WTC11 (cell line): ENCODE data around the gene ORAI2. TPM values are rescaled to one million over a fixed set of nuclear protein-coding genes. Genes with fewer than 3 reads are reported as not detected.

Source experiments
- ATAC-seq: fragments of 200-7000 bp; cut with Tn5 transposase; 2 replicates; pipeline ENCODE4 v1.10.0; 2021; ENCODE audit warnings: mild to moderate bottlenecking, moderate library complexity
- CTCF ChIA-PET: fragments of 300-600 bp; sonication (Branson Sonifier 250); formaldehyde crosslinking; loops from one replicate; lab custom pipeline; 2021; ENCODE audit warnings: antibody characterized with exemption; lab: Charles Lee
- POLR2A ChIA-PET: fragments of 350-600 bp; sonication (Branson Sonifier 250); formaldehyde crosslinking; loops from one replicate; lab custom pipeline; 2021; ENCODE audit warnings: antibody characterized with exemption; lab: Charles Lee
- DNase-seq: peaks from one replicate; pipeline ENCODE4 v3.0.0; 2021; ENCODE audit warnings: low spot score
- H3K27ac Mint-ChIP-seq: 2 replicates; pipeline ENCODE4 v1.8.0; 2021; ENCODE audit warnings: mixed read lengths
- H3K27me3 Mint-ChIP-seq: 2 replicates; pipeline ENCODE4 v1.8.0; 2021; ENCODE audit warnings: low read depth, mild to moderate bottlenecking, moderate library complexity, mixed read lengths
- H3K36me3 Mint-ChIP-seq: 2 replicates; pipeline ENCODE4 v1.8.0; 2021; ENCODE audit warnings: mixed read lengths
- H3K4me1 Mint-ChIP-seq: 2 replicates; pipeline ENCODE4 v1.8.0; 2022; ENCODE audit warnings: mixed read lengths
- H3K4me3 Mint-ChIP-seq: 2 replicates; pipeline ENCODE4 v1.8.0; 2021; ENCODE audit warnings: mild to moderate bottlenecking, moderate library complexity, mixed read lengths
- H3K9me3 Mint-ChIP-seq: 2 replicates; pipeline ENCODE4 v1.8.0; 2021; ENCODE audit warnings: mixed read lengths
- FOXK1 ChIP-seq: sonication (generic); formaldehyde crosslinking; IDR thresholded peaks from 2 replicates; pipeline ENCODE4 v1.8.0; 2022; ENCODE audit warnings: mild to moderate bottlenecking, moderate library complexity, missing genetic modification reagents
- JAZF1 ChIP-seq: fragments of 250-450 bp; sonication (Bioruptor Pico); IDR thresholded peaks from 2 replicates; pipeline ENCODE4 v1.9.0; 2021; ENCODE audit warnings: moderate library complexity, mild to moderate bottlenecking, inconsistent platforms
- KAT7 ChIP-seq: sonication (generic); formaldehyde crosslinking; IDR thresholded peaks from 2 replicates; pipeline ENCODE4 v1.8.1; 2023; ENCODE audit warnings: missing genetic modification reagents, mild to moderate bottlenecking, borderline replicate concordance
- NR2C2 ChIP-seq: sonication (generic); formaldehyde crosslinking; IDR thresholded peaks from 2 replicates; pipeline ENCODE4 v1.8.0; 2022; ENCODE audit warnings: mild to moderate bottlenecking, missing genetic modification reagents
- OVOL2 ChIP-seq: fragments of 250-450 bp; sonication (Bioruptor Pico); IDR thresholded peaks from 2 replicates; pipeline ENCODE4 v1.9.0; 2021; ENCODE audit warnings: mild to moderate bottlenecking, borderline replicate concordance
- PRRX2 ChIP-seq: fragments of 250-450 bp; sonication (Bioruptor Pico); IDR thresholded peaks from 2 replicates; pipeline ENCODE4 v1.8.0; 2021; ENCODE audit warnings: mild to moderate bottlenecking
- SP1 ChIP-seq: sonication (generic); formaldehyde crosslinking; conservative IDR thresholded peaks from 2 replicates; pipeline ENCODE4 v1.8.1; 2022; ENCODE audit warnings: missing genetic modification reagents
- TEAD1 ChIP-seq: sonication (generic); formaldehyde crosslinking; IDR thresholded peaks from 2 replicates; pipeline ENCODE4 v1.8.0; 2022; ENCODE audit warnings: mild to moderate bottlenecking, missing genetic modification reagents
- TEAD4 ChIP-seq: sonication (generic); formaldehyde crosslinking; IDR thresholded peaks from 2 replicates; pipeline ENCODE4 v1.8.0; 2022; ENCODE audit warnings: mild to moderate bottlenecking, missing genetic modification reagents
- ZNF121 ChIP-seq: sonication (generic); formaldehyde crosslinking; IDR thresholded peaks from 2 replicates; pipeline ENCODE4 v1.8.0; 2023; ENCODE audit warnings: missing genetic modification reagents
- ZNF219 ChIP-seq: sonication (generic); formaldehyde crosslinking; IDR thresholded peaks from 2 replicates; pipeline ENCODE4 v1.8.0; 2023; ENCODE audit warnings: missing genetic modification reagents, mild to moderate bottlenecking, borderline replicate concordance
- total RNA-seq: library from RNA; stranded (reverse); gene quantifications from 3 replicates; pipeline ENCODE4 v1.2.3, GENCODE V29; 2021
- TF ChIP-seq, protein P1 (sequence below): sonication (generic); formaldehyde crosslinking; IDR thresholded peaks from 2 replicates; pipeline ENCODE4 v1.8.1; 2023; ENCODE audit warnings: mild to moderate bottlenecking, moderate library complexity, missing genetic modification reagents
- TF ChIP-seq, protein P2 (sequence below): sonication (generic); formaldehyde crosslinking; IDR thresholded peaks from 2 replicates; pipeline ENCODE4 v1.8.1; 2022; ENCODE audit warnings: mild to moderate bottlenecking, moderate library complexity, missing genetic modification reagents
- TF ChIP-seq, protein P3 (sequence below): sonication (generic); formaldehyde crosslinking; IDR thresholded peaks from 2 replicates; pipeline ENCODE4 v1.8.0; 2023; ENCODE audit warnings: mild to moderate bottlenecking, missing genetic modification reagents
- TF ChIP-seq, protein P4 (sequence below): sonication (generic); formaldehyde crosslinking; IDR thresholded peaks from 2 replicates; pipeline ENCODE4 v1.8.1; 2022; ENCODE audit warnings: low read depth, missing genetic modification reagents, borderline replicate concordance
- TF ChIP-seq, protein P5 (sequence below): sonication (generic); formaldehyde crosslinking; IDR thresholded peaks from 2 replicates; pipeline ENCODE4 v1.8.1; 2022; ENCODE audit warnings: missing genetic modification reagents, borderline replicate concordance

ORAI2 gene
- total RNA-seq, 1 experiment from 2014 or later: 22.2 TPM

DNA sequence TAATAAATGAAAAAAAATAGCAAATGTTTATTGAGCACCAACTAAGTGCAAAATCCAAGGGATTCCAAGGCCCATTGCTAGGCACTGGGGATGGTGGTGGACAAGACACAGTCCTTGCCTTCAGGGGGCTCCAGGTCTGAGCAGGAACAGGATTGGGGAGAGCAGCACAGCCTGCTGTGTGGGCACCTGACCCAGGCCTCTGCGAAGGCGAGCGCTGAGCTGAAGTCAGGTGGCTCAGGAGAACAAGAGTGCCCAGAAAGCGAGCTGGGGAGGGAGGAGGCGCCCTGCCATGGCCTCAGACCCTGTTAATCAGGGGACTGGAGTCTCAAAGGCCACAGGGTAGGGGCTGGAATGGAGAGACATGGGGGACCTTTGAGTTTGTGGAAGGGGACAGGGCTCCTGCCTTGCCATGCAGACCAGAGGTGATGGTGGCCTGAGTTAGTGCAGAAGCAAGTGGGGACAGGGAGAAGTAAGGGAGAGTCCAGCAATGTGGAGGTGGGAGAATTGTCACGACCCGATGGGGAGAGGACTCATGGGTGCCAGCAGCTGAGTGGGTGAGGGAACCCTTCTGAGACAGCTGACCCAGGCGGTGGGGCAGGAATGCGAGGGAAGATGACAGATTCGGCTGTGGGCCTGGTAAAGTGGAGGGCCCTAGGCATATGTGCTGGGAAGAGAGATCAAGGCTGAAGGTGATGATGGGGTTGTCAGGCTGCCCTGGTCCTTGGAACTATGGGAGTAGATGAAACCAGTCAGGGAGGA lies 4.1 kb upstream of the ORAI2 start (continued):
- TF ChIP-seq, protein P1, sequence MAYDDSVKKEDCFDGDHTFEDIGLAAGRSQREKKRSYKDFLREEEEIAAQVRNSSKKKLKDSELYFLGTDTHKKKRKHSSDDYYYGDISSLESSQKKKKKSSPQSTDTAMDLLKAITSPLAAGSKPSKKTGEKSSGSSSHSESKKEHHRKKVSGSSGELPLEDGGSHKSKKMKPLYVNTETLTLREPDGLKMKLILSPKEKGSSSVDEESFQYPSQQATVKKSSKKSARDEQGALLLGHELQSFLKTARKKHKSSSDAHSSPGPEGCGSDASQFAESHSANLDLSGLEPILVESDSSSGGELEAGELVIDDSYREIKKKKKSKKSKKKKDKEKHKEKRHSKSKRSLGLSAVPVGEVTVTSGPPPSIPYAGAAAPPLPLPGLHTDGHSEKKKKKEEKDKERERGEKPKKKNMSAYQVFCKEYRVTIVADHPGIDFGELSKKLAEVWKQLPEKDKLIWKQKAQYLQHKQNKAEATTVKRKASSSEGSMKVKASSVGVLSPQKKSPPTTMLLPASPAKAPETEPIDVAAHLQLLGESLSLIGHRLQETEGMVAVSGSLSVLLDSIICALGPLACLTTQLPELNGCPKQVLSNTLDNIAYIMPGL (CRISPR knock-in tag): no peak
- TF ChIP-seq SP1 (CRISPR knock-in tag) (no peak), TEAD4 (CRISPR knock-in tag) (no peak), OVOL2 (no peak), NR2C2 (no peak)
- TF ChIP-seq, protein P2, sequence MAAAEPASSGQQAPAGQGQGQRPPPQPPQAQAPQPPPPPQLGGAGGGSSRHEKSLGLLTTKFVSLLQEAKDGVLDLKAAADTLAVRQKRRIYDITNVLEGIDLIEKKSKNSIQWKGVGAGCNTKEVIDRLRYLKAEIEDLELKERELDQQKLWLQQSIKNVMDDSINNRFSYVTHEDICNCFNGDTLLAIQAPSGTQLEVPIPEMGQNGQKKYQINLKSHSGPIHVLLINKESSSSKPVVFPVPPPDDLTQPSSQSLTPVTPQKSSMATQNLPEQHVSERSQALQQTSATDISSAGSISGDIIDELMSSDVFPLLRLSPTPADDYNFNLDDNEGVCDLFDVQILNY (CRISPR knock-in tag): no peak
- TF ChIP-seq, protein P3, sequence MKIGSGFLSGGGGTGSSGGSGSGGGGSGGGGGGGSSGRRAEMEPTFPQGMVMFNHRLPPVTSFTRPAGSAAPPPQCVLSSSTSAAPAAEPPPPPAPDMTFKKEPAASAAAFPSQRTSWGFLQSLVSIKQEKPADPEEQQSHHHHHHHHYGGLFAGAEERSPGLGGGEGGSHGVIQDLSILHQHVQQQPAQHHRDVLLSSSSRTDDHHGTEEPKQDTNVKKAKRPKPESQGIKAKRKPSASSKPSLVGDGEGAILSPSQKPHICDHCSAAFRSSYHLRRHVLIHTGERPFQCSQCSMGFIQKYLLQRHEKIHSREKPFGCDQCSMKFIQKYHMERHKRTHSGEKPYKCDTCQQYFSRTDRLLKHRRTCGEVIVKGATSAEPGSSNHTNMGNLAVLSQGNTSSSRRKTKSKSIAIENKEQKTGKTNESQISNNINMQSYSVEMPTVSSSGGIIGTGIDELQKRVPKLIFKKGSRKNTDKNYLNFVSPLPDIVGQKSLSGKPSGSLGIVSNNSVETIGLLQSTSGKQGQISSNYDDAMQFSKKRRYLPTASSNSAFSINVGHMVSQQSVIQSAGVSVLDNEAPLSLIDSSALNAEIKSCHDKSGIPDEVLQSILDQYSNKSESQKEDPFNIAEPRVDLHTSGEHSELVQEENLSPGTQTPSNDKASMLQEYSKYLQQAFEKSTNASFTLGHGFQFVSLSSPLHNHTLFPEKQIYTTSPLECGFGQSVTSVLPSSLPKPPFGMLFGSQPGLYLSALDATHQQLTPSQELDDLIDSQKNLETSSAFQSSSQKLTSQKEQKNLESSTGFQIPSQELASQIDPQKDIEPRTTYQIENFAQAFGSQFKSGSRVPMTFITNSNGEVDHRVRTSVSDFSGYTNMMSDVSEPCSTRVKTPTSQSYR (CRISPR knock-in tag): no peak

DNA sequence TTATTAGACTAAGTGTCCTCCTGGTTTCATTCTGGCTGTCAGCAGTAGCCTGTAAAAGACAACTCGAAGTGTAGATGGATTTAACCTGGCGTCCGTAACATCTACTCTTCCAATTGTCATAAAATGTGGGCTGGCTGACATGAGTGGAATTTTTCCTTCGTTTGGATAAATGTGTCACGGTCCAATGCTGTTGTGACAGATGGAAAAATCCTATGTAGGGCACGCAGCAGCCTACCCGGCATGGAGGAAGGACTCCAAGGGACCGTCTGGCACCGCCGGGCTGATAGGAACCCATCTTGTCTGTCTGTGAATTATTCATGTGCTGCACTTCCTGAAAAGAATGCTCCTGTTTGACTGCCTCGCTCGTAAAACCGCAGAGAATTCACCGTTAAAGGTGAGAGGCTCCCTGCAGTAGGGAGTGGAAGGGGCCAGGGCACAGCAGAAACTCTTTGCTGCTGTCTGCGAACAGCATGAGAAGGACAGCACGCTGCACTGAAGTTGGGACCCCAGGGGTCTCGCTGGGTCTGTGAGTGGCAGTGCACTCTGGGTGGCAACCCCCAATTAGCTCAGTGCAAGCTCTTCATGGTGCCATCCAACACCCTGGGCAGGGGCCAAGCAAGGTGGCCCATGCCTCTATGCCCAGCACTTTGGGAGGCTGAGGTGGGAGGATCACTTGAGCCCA lies 1.6 kb upstream of the ORAI2 start:
- ATAC-seq: no peak
- no peaks in the 10 kb centered on the region for H3K27me3 Mint-ChIP-seq
- H3K27ac Mint-ChIP-seq: peak overlapping the region; percentile 70; the same call in 1 of the 2 replicates
- peaks cover 4% of the 10 kb centered on the region; the same call in 1 of the 2 replicates for H3K36me3 Mint-ChIP-seq
- ChIA-PET CTCF (interaction anchor here (5.3 kb wide), 1 partner anchor 27 kb away, joined by 21 read pairs; no protein-coding TSS in a partner anchor), POLR2A (interaction anchor here (1.0 kb wide), 1 partner anchor 10 kb away, joined by 3 read pairs; no protein-coding TSS in a partner anchor)
- H3K4me3 Mint-ChIP-seq: peak overlapping the region; percentile 75
- DNase-seq: no peak
- no peak for TF ChIP-seq TEAD1 (CRISPR knock-in tag)
- 0 out of 2 replicates have a peak, but pooled peaks have one; percentile 29 for TF ChIP-seq ZNF121 (CRISPR knock-in tag)
- TF ChIP-seq KAT7: no peak
- TF ChIP-seq, protein P4, sequence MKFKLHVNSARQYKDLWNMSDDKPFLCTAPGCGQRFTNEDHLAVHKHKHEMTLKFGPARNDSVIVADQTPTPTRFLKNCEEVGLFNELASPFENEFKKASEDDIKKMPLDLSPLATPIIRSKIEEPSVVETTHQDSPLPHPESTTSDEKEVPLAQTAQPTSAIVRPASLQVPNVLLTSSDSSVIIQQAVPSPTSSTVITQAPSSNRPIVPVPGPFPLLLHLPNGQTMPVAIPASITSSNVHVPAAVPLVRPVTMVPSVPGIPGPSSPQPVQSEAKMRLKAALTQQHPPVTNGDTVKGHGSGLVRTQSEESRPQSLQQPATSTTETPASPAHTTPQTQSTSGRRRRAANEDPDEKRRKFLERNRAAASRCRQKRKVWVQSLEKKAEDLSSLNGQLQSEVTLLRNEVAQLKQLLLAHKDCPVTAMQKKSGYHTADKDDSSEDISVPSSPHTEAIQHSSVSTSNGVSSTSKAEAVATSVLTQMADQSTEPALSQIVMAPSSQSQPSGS (CRISPR knock-in tag): no peak
- H3K9me3 Mint-ChIP-seq: no peaks in the 10 kb centered on the region
- H3K4me1 Mint-ChIP-seq: peaks cover 29% of the 10 kb centered on the region

DNA sequence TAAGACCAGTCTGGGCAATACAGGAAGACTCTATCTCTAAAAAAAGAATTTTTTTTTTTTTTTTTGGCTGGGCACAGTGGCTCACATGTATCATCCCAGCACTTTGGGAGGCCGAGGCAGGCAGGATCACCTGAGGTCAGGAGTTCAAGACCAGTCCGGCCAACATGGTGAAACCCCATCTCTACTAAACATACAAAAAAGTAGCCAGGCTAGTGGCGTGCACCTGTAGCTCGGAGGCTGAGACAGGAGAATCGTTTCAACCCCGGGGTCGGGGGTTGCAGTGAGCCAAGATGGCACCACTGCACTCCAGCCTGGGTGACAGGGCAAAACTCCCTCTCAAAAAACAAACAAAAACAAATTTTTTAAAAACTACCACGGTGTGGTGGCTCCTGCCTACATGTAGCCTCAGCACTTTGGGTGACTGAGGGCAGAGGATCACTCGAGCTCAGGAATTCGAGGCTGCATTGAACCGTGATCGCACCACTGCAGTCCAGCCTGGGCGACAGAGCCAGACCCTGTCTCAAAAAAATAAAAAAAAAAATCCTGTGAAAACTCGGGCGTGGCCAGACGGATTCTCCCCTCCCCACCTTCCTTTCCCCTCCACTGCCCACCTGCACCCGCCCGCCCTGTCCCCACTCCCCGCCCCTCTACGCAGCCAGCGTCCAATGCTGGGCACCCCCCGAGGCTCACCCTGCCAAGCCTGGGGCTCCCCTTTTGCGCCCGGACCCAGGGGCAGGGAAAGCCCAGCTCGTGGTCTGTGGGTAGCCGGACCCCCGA lies 745 bp upstream of the ORAI2 start:
- H3K36me3 Mint-ChIP-seq: no peaks in the 10 kb centered on the region; the same call in 1 of the 2 replicates
- H3K27me3 Mint-ChIP-seq: no peaks in the 10 kb centered on the region
- DNase-seq (no peak), ATAC-seq (peak; percentile 8)
- H3K27ac Mint-ChIP-seq: no peak overlapping the region
- TF ChIP-seq KAT7: no peak
- no peak for TF ChIP-seq PRRX2
- TF ChIP-seq, protein P5, sequence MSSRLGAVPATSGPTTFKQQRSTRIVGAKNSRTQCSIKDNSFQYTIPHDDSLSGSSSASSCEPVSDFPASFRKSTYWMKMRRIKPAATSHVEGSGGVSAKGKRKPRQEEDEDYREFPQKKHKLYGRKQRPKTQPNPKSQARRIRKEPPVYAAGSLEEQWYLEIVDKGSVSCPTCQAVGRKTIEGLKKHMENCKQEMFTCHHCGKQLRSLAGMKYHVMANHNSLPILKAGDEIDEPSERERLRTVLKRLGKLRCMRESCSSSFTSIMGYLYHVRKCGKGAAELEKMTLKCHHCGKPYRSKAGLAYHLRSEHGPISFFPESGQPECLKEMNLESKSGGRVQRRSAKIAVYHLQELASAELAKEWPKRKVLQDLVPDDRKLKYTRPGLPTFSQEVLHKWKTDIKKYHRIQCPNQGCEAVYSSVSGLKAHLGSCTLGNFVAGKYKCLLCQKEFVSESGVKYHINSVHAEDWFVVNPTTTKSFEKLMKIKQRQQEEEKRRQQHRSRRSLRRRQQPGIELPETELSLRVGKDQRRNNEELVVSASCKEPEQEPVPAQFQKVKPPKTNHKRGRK: no peak
- no peak for TF ChIP-seq JAZF1
- no peak for TF ChIP-seq FOXK1
- no peak for TF ChIP-seq ZNF219 (CRISPR knock-in tag)
- peak overlapping the region; percentile 75 for H3K4me3 Mint-ChIP-seq
- peaks cover 29% of the 10 kb centered on the region for H3K4me1 Mint-ChIP-seq
- CTCF ChIA-PET: interaction anchor here (0.8 to 5.3 kb wide), 4 partner anchors 20 to 36 kb away, joined by 3 to 21 read pairs (median 7); partner anchors contain the start of gene PRKRIP1
- POLR2A ChIA-PET: interaction anchor here (1.0 kb wide), 2 partner anchors 9 to 37 kb away, joined by 3 to 4 read pairs; partner anchors contain the start of gene PRKRIP1
- no peaks in the 10 kb centered on the region for H3K9me3 Mint-ChIP-seq
